Measurements from ENCODE around the gene ADGRL3. TPM values are rescaled to one million over a fixed set of nuclear protein-coding genes. Genes with fewer than 3 reads are reported as not detected.

The ADGRL3 gene
- total RNA-seq, 1 donor from 2014 or later: 18.7 TPM

GRCh38 chr4:61666244-61666643, 466.1 kb downstream of the ADGRL3 start:
- DNase-seq (ENCODE audit: extremely low spot score, unreplicated experiment): no peak
- H3K4me1 Mint-ChIP-seq (ENCODE audit: unreplicated experiment): peaks cover 7% of the 10 kb centered on the region

GRCh38 chr4:61671599-61671998, 471.5 kb downstream of the ADGRL3 start:
- Mint-ChIP-seq H3K4me1 (ENCODE audit: unreplicated experiment) (no peaks in the 10 kb centered on the region), H3K27me3 (ENCODE audit: unreplicated experiment) (no peaks in the 10 kb centered on the region), H3K36me3 (ENCODE audit: unreplicated experiment) (no peaks in the 10 kb centered on the region), H3K4me3 (ENCODE audit: unreplicated experiment) (no peak overlapping the region), H3K27ac (ENCODE audit: unreplicated experiment) (no peak overlapping the region), H3K9me3 (ENCODE audit: unreplicated experiment) (peaks cover 6% of the 10 kb centered on the region)
- TF ChIP-seq CTCF (IDR thresholded peaks at IDR 0.05): no peak
- no peak for DNase-seq (ENCODE audit: extremely low spot score, unreplicated experiment)

More at GRCh38 chr4:61666244-61666643, 466.1 kb downstream of the ADGRL3 start:
- peak overlapping the region; percentile 45 for H3K27ac Mint-ChIP-seq (ENCODE audit: unreplicated experiment)
- no peak overlapping the region for H3K4me3 Mint-ChIP-seq (ENCODE audit: unreplicated experiment)
- no peaks in the 10 kb centered on the region for H3K27me3 Mint-ChIP-seq (ENCODE audit: unreplicated experiment)
- H3K9me3 Mint-ChIP-seq (ENCODE audit: unreplicated experiment): no peaks in the 10 kb centered on the region
- H3K36me3 Mint-ChIP-seq (ENCODE audit: unreplicated experiment): no peaks in the 10 kb centered on the region
- TF ChIP-seq CTCF (IDR thresholded peaks at IDR 0.05): no peak

- Mint-ChIP-seq H3K9me3 (ENCODE audit: unreplicated experiment) (peaks cover 6% of the 10 kb centered on the region), H3K4me3 (ENCODE audit: unreplicated experiment) (no peak overlapping the region), H3K27me3 (ENCODE audit: unreplicated experiment) (no peaks in the 10 kb centered on the region), H3K27ac (ENCODE audit: unreplicated experiment) (no peak overlapping the region), H3K4me1 (ENCODE audit: unreplicated experiment) (no peaks in the 10 kb centered on the region), H3K36me3 (ENCODE audit: unreplicated experiment) (no peaks in the 10 kb centered on the region)
- no peak for DNase-seq (ENCODE audit: extremely low spot score, unreplicated experiment)
- TF ChIP-seq CTCF (IDR thresholded peaks at IDR 0.05): no peak
Observed at GRCh38 chr4:61675464-61675863, 475.3 kb downstream of the ADGRL3 start.

- H3K4me3 Mint-ChIP-seq (ENCODE audit: unreplicated experiment): no peak overlapping the region
- H3K27ac Mint-ChIP-seq (ENCODE audit: unreplicated experiment): no peak overlapping the region
- H3K4me1 Mint-ChIP-seq (ENCODE audit: unreplicated experiment): no peaks in the 10 kb centered on the region
- no peak for DNase-seq (ENCODE audit: extremely low spot score, unreplicated experiment)
- H3K9me3 Mint-ChIP-seq (ENCODE audit: unreplicated experiment): no peaks in the 10 kb centered on the region
- H3K27me3 Mint-ChIP-seq (ENCODE audit: unreplicated experiment): no peaks in the 10 kb centered on the region
- TF ChIP-seq CTCF (IDR thresholded peaks at IDR 0.05): no peak
- H3K36me3 Mint-ChIP-seq (ENCODE audit: unreplicated experiment): no peaks in the 10 kb centered on the region
Observed at GRCh38 chr4:61678297-61678696, 478.2 kb downstream of the ADGRL3 start.

GRCh38 chr4:61693520-61693919, 493.4 kb downstream of the ADGRL3 start:
- Mint-ChIP-seq H3K4me1 (ENCODE audit: unreplicated experiment) (no peaks in the 10 kb centered on the region), H3K36me3 (ENCODE audit: unreplicated experiment) (no peaks in the 10 kb centered on the region), H3K9me3 (ENCODE audit: unreplicated experiment) (no peaks in the 10 kb centered on the region), H3K27ac (ENCODE audit: unreplicated experiment) (no peak overlapping the region), H3K27me3 (ENCODE audit: unreplicated experiment) (no peaks in the 10 kb centered on the region), H3K4me3 (ENCODE audit: unreplicated experiment) (no peak overlapping the region)
- DNase-seq (ENCODE audit: extremely low spot score, unreplicated experiment): no peak
- no peak for TF ChIP-seq CTCF (IDR thresholded peaks at IDR 0.05)

All from osteocyte (in vitro differentiated cells).